Liver (tissue), 9 donors: ENCODE results near the gene RFX4. TPM values are rescaled to one million over a fixed set of nuclear protein-coding genes. Genes with fewer than 3 reads are reported as not detected.

ENCODE experiments used
- DNase-seq: peaks from one replicate; pipeline ENCODE4 v3.0.0-alpha.2; 2017; ENCODE audit warnings: low spot score
- H3K27ac ChIP-seq, 2 donors: one replicate each; pipeline ENCODE4 v1.7.0; 2013; ENCODE audit warnings: inconsistent platforms in 2 of 2, low read length in 2 of 2, control low read depth in 1 of 2, low read depth in 1 of 2, mild to moderate bottlenecking in 1 of 2
- H3K27me3 ChIP-seq, 4 donors: one replicate each; pipeline versions ENCODE4 v1.6.1 to v1.7.0; 2013; ENCODE audit warnings: low read length in 3 of 4, inconsistent platforms in 1 of 4, mild to moderate bottlenecking in 1 of 4, moderate library complexity in 1 of 4; ENCODE audit not compliant: control insufficient read depth in 4 of 4, insufficient read depth in 4 of 4
- H3K36me3 ChIP-seq, 4 donors: one replicate each; pipeline versions ENCODE4 v1.6.1 to v1.7.0; 2013; ENCODE audit warnings: low read length in 3 of 4, mild to moderate bottlenecking in 3 of 4, low read depth in 1 of 4, moderate library complexity in 1 of 4; ENCODE audit not compliant: control insufficient read depth in 4 of 4, insufficient read depth in 3 of 4
- H3K4me1 ChIP-seq, 4 donors: one replicate each; pipeline versions ENCODE4 v1.6.1 to v1.7.0; 2013; ENCODE audit warnings: low read length in 3 of 4, mild to moderate bottlenecking in 3 of 4, moderate library complexity in 1 of 4; ENCODE audit not compliant: control insufficient read depth in 4 of 4, insufficient read depth in 4 of 4
- H3K4me3 ChIP-seq, 3 donors: one replicate each; pipeline versions ENCODE4 v1.6.1 to v1.7.0; 2013; ENCODE audit warnings: low read length in 3 of 3, control low read depth in 1 of 3, low read depth in 1 of 3, mild to moderate bottlenecking in 1 of 3
- H3K9ac ChIP-seq, 2 donors: one replicate each; pipeline ENCODE4 v1.7.0; 2013; ENCODE audit warnings: low read length in 2 of 2, mild to moderate bottlenecking in 2 of 2, moderate library complexity in 2 of 2, control low read depth in 1 of 2, low read depth in 1 of 2
- H3K9me3 ChIP-seq, 4 donors: one replicate each; pipeline versions ENCODE4 v1.6.1 to v1.7.0; 2013; ENCODE audit warnings: low read length in 3 of 4; ENCODE audit not compliant: control insufficient read depth in 4 of 4
- CTCF ChIP-seq: fragments of 150-350 bp; IDR thresholded peaks from 2 replicates; pipeline ENCODE4 v1.5.1; 2017; ENCODE audit warnings: improper control_type of control experiment, low read depth, low read length; ENCODE audit not compliant: missing input control
- EGR1 ChIP-seq, 2 donors: IDR thresholded peaks; 2 replicates each; pipeline ENCODE4 v1.6.1; 2016 to 2018; ENCODE audit warnings: antibody characterized with exemption in 2 of 2, low read depth in 2 of 2
- FOXA1 ChIP-seq: IDR thresholded peaks from 2 replicates; pipeline ENCODE4 v1.6.1; 2016; ENCODE audit warnings: antibody characterized with exemption
- FOXA2 ChIP-seq: IDR thresholded peaks from 2 replicates; pipeline ENCODE4 v1.6.1; 2016; ENCODE audit warnings: antibody characterized with exemption
- GABPA ChIP-seq, 2 donors: IDR thresholded peaks in 1 of 2; conservative IDR thresholded peaks in 1 of 2; 2 replicates each; pipeline ENCODE4 v1.6.1; 2016; ENCODE audit warnings: antibody characterized with exemption in 2 of 2, mild to moderate bottlenecking in 1 of 2, moderate library complexity in 1 of 2
- HNF4A ChIP-seq, 2 donors: conservative IDR thresholded peaks; 2 replicates each; pipeline ENCODE4 v1.6.1; 2016; ENCODE audit warnings: antibody characterized with exemption in 2 of 2, mild to moderate bottlenecking in 2 of 2
- HNF4G ChIP-seq: IDR thresholded peaks from 2 replicates; pipeline ENCODE4 v1.6.1; 2016; ENCODE audit warnings: antibody characterized with exemption
- JUND ChIP-seq, 2 donors: IDR thresholded peaks; 2 replicates each; pipeline ENCODE4 v1.6.1; 2016; ENCODE audit warnings: antibody characterized with exemption in 2 of 2
- NR2F2 ChIP-seq: IDR thresholded peaks from 2 replicates; pipeline ENCODE4 v1.6.1; 2016; ENCODE audit warnings: antibody characterized with exemption
- RAD21 ChIP-seq, 2 donors: IDR thresholded peaks; 2 replicates each; pipeline ENCODE4 v1.6.1; 2016; ENCODE audit warnings: antibody characterized with exemption in 2 of 2, mild to moderate bottlenecking in 2 of 2
- REST ChIP-seq: IDR thresholded peaks from 2 replicates; pipeline ENCODE4 v1.6.1; 2016; ENCODE audit warnings: antibody characterized with exemption, mild to moderate bottlenecking
- RXRA ChIP-seq, 2 donors: IDR thresholded peaks; 2 replicates each; pipeline ENCODE4 v1.6.1; 2017 to 2018; ENCODE audit warnings: antibody characterized with exemption in 2 of 2, mild to moderate bottlenecking in 1 of 2
- TAF1 ChIP-seq: conservative IDR thresholded peaks from 2 replicates; pipeline ENCODE4 v1.6.1; 2016; ENCODE audit warnings: antibody characterized with exemption, mild to moderate bottlenecking
- YY1 ChIP-seq: IDR thresholded peaks from 2 replicates; pipeline ENCODE4 v1.6.1; 2016; ENCODE audit warnings: antibody characterized with exemption, mild to moderate bottlenecking
- ZBTB33 ChIP-seq: IDR thresholded peaks from 2 replicates; pipeline ENCODE4 v1.6.1; 2016; ENCODE audit warnings: antibody characterized with exemption
- WGBS: extraction: QIAGEN DNeasy Blood & Tissue Kit; methylation state at CpG from one replicate; pipeline ENCODE4 v1.1.7; 2013; 5-methylcytosine and 5-hydroxymethylcytosine counted together
- polyA plus RNA-seq, 2 donors: library from polyadenylated mRNA; stranded (reverse) in 1 of 2; unstranded in 1 of 2; fragments of 200-250 nt in 1 of 2; fragments of >200 nt in 1 of 2; fragmentation: Nextera tagmentation in 1 of 2; extraction: Ambion mirVana in 1 of 2; gene quantifications; one replicate each; pipeline versions ENCODE4 v1.2.1 to v1.2.3, GENCODE V29; 2013 to 2015
- total RNA-seq, 2 donors: library from RNA; depleted of rRNA; stranded (reverse); fragments of >200 nt; gene quantifications; one replicate each; pipeline ENCODE4 v1.2.3, GENCODE V29; 2014
- TF ChIP-seq, protein P1 (sequence below): IDR thresholded peaks from 2 replicates; pipeline ENCODE4 v1.6.1; 2016; ENCODE audit warnings: antibody characterized with exemption
- TF ChIP-seq, protein P2 (sequence below): IDR thresholded peaks from 2 replicates; pipeline ENCODE4 v1.6.1; 2016; ENCODE audit warnings: antibody characterized with exemption
- donor health status: healthy.
- donor health status: healthy.
- donor health status: healthy.
- donor health status: healthy.
- donor health status: healthy.

The RFX4 gene
- total and polyA plus RNA-seq, 4 donors: not detected

DNA sequence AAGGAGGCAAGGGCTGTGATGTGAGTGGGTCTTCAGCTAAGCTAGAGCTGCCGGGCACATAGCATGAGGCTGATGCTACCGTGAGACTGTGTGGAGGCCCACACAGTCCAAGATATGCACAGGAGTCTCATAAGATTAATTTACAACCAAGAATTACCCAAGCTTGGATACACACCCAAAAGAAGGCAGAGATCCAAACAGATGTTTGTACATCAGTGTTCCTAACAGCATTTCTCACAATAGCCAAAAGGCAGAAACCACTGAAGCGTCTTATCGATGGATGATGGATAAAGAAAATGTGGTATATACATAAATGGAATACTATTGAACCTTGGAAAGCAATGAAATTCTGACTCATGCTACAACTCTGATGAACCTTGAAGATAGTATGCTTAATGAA, 150.9 kb downstream of the RFX4 start:
- Histone ChIP-seq H3K4me3 (no peak overlapping the region), H3K9me3 (no peaks in the 10 kb centered on the region), H3K9ac (no peak overlapping the region), H3K36me3 (no peaks in the 10 kb centered on the region), H3K27ac (no peak overlapping the region), H3K27me3 (no peaks in the 10 kb centered on the region), H3K4me1 (peaks cover 0 to 4% (median 2%) of the 10 kb centered on the region in 4 donors)
- DNase-seq: no peak
- 90% methylated on average over 4 of the region's 4 CpGs for WGBS
- no peak for TF ChIP-seq GABPA (IDR thresholded peaks at IDR 0.05 in 1 of 2, conservative IDR thresholded peaks at IDR 0.05 in 1 of 2)
- TF ChIP-seq YY1: no peak
- TF ChIP-seq CTCF: no peak
- no peak for TF ChIP-seq FOXA2
- no peak for TF ChIP-seq ZBTB33
- TF ChIP-seq NR2F2: no peak
- no peak for TF ChIP-seq HNF4A (conservative IDR thresholded peaks at IDR 0.05)
- TF ChIP-seq FOXA1: no peak
- no peak for TF ChIP-seq HNF4G
- TF ChIP-seq, protein P1, sequence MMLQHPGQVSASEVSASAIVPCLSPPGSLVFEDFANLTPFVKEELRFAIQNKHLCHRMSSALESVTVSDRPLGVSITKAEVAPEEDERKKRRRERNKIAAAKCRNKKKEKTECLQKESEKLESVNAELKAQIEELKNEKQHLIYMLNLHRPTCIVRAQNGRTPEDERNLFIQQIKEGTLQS: no peak
- TF ChIP-seq RAD21 (IDR thresholded peaks at IDR 0.05): no peak
- TF ChIP-seq EGR1 (IDR thresholded peaks at IDR 0.05; ENCODE audit: low read depth in 2 of 2): no peak
- TF ChIP-seq, protein P2, sequence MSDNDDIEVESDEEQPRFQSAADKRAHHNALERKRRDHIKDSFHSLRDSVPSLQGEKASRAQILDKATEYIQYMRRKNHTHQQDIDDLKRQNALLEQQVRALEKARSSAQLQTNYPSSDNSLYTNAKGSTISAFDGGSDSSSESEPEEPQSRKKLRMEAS: no peak
- TF ChIP-seq RXRA (IDR thresholded peaks at IDR 0.05): no peak
- TF ChIP-seq REST: no peak
- TF ChIP-seq JUND (IDR thresholded peaks at IDR 0.05): no peak
- TF ChIP-seq TAF1: no peak
